GM12864 (cell line): ENCODE measurements around the gene B4GAT1.
"Not testable (repeated sequence)": the region's sequence is repeated elsewhere in the genome, so short reads cannot be mapped to it uniquely, and the experiment has no call there.

Source experiments
- DNase-seq: peaks from one replicate; pipeline ENCODE4 v3.0.0-alpha.2; 2011; ENCODE audit warnings: low read depth
- H3K4me3 ChIP-seq: 2 replicates; pipeline ENCODE4 v1.5.1; 2011; ENCODE audit warnings: mild to moderate bottlenecking, low read depth, low read length, control low read depth
- CTCF ChIP-seq: IDR thresholded peaks from 2 replicates; pipeline ENCODE4 v1.5.1; 2011; ENCODE audit warnings: low read depth, mild to moderate bottlenecking, moderate library complexity, low read length, control low read depth, inconsistent platforms; ENCODE audit errors: missing control alignments

Gene B4GAT1

GRCh38 chr11:66313321-66314185, 33.9 kb downstream of the B4GAT1 start:
- TF ChIP-seq CTCF, result no peak
- DNase-seq, result no peak
- H3K4me3 ChIP-seq, result peak overlapping the region; percentile 16; the same call in 1 of the 2 replicates

- peak overlapping the region; percentile 55 for H3K4me3 ChIP-seq
- peak; percentile 86 for DNase-seq
- TF ChIP-seq CTCF, result no peak
Measured at GRCh38 chr11:66312549-66313320, 34.7 kb downstream of the B4GAT1 start.

GRCh38 chr11:66311965-66312548, 35.4 kb downstream of the B4GAT1 start:
- peak; percentile 86 for DNase-seq
- H3K4me3 ChIP-seq, result peak overlapping the region; percentile 55
- TF ChIP-seq CTCF, result peak; percentile 90

- TF ChIP-seq CTCF, result no peak
- DNase-seq, result no peak
- peak overlapping the region; percentile 55 for H3K4me3 ChIP-seq
Measured at GRCh38 chr11:66311470-66311964, 35.9 kb downstream of the B4GAT1 start.

GRCh38 chr11:66310803-66311440, 36.5 kb downstream of the B4GAT1 start:
- not testable (repeated sequence) for H3K4me3 ChIP-seq, DNase-seq

- no peak overlapping the region for H3K4me3 ChIP-seq
- TF ChIP-seq CTCF, result no peak
- no peak for DNase-seq
Measured at GRCh38 chr11:66310324-66310723, 37.1 kb downstream of the B4GAT1 start.
